Measurements from ENCODE around the gene DAB2IP. TPM values are rescaled to one million over a fixed set of nuclear protein-coding genes. Genes with fewer than 3 reads are reported as not detected.

Gene DAB2IP
- total and polyA plus RNA-seq, 2 of the 4 experiments (the other 2 are of a cell fraction), result 5.6 to 17.2 TPM

DNA sequence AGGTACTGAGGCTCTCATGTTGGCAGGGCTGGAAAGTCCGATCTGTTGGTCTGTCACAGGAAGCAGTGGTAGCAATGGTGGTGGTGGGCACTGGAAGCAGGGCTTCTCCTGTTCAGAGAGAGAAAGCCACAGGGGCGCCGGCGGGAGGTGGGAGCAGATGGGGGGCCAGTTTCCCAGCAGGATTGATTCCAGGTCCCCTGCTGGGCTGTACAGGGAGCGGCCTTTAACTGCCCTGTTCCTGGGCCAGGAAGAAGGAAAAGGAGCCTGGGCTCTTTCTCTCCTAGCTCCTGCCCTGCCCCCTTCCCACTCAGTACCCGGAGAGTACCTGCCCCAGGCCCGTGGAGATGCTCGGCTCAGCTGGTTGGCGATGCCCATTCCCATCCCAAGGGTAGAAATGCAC, 2.6 kb upstream of the DAB2IP start:
- Histone ChIP-seq H2AFZ (replicated peaks; ENCODE audit: low read length, poor library complexity) (no peak overlapping the region), H3K4me2 (ENCODE audit: low read depth, low read length) (no peak overlapping the region), H3K27me3 (ENCODE audit: control insufficient read depth, insufficient read depth, low read length) (peaks cover 10% of the 10 kb centered on the region), H3K27ac (ENCODE audit: insufficient read depth, low read length) (no peak overlapping the region), H2AK9ac (replicated peaks; ENCODE audit: low read depth, low read length, poor library complexity) (no peak overlapping the region), H4K20me1 (ENCODE audit: insufficient read depth, low read length) (peaks cover 22% of the 10 kb centered on the region), H3K14ac (replicated peaks; ENCODE audit: low read depth, low read length) (no peak overlapping the region), H2BK15ac (ENCODE audit: low read depth, low read length) (no peak overlapping the region), H2BK5ac (ENCODE audit: low read depth, low read length, poor library complexity, severe bottlenecking) (no peak overlapping the region), H2BK120ac (ENCODE audit: low read depth, low read length) (no peak overlapping the region), H3K9ac (ENCODE audit: low read depth, low read length) (no peak overlapping the region), H4K91ac (ENCODE audit: insufficient read depth, low read depth, low read length) (no peak overlapping the region), H3K4me1 (ENCODE audit: control insufficient read depth, insufficient read depth, low read length) (peaks cover 9% of the 10 kb centered on the region; the same call in 1 of the 2 replicates), H3K23ac (ENCODE audit: low read depth, low read length) (no peak overlapping the region), H3K9me3 (ENCODE audit: control insufficient read depth, insufficient read depth, low read length) (no peaks in the 10 kb centered on the region), H2BK20ac (ENCODE audit: low read depth, low read length) (no peak overlapping the region), H3K79me1 (ENCODE audit: low read depth in 1 of 2, low read length in 2 of 2) (peaks cover 0 to 14% of the 10 kb centered on the region in 2 experiments; a peak in 1 of 4 replicates), H4K5ac (ENCODE audit: low read depth, low read length) (no peak overlapping the region), H4K8ac (ENCODE audit: low read depth in 2 of 2, low read length in 2 of 2) (no peak overlapping the region), H3K56ac (ENCODE audit: extremely low read depth, insufficient read depth, low read length) (no peak overlapping the region), H3K9me1 (ENCODE audit: insufficient read depth, low read length) (peaks cover 3% of the 10 kb centered on the region; the same call in 1 of the 2 replicates), H3K36me3 (ENCODE audit: control insufficient read depth, insufficient read depth, low read length) (no peaks in the 10 kb centered on the region), H3K18ac (ENCODE audit: low read depth, low read length) (no peak overlapping the region), H3K4ac (ENCODE audit: low read depth, low read length) (no peak overlapping the region), H3K4me3 (ENCODE audit: insufficient read depth, low read depth, low read length) (no peak overlapping the region), H2AK5ac (ENCODE audit: low read depth, low read length) (no peak overlapping the region)
- no peak for TF ChIP-seq RFX5 (IDR thresholded peaks at IDR 0.05; ENCODE audit: low read depth, low read length)
- no peak for TF ChIP-seq SMC3 (IDR thresholded peaks at IDR 0.05; ENCODE audit: low read depth, low read length)
- no peak for TF ChIP-seq NFE2L2 (IDR thresholded peaks at IDR 0.05; ENCODE audit: low read depth, low read length)
- no peak for TF ChIP-seq MAZ (IDR thresholded peaks at IDR 0.05; ENCODE audit: borderline replicate concordance, low read depth, low read length)
- TF ChIP-seq BHLHE40 (IDR thresholded peaks at IDR 0.05; ENCODE audit: low read depth, low read length), result no peak
- intact Hi-C loops (cut with micrococcal nuclease), result no loop called here
- no TSS peak for BruUV-seq (replicated peaks)
- CTCF ChIA-PET, result no interaction called here
- POLR2A ChIA-PET (ENCODE audit: unreplicated experiment), result no interaction called here
- 80% methylated on average over 3 of the region's 9 CpGs; no CpG with 5 or more reads in 1 of the 2 experiments for WGBS, 2 experiments (ENCODE audit: extremely low coverage in 2 of 2, insufficient read length in 1 of 2)
- no peak for ATAC-seq (ENCODE audit: low read depth)
- dilution Hi-C loops (cut with HindIII; ENCODE audit: low sequenced_read_pairs, unreplicated experiment), result no loop called here
- DNase-seq, result no peak
- in situ Hi-C loops (cut with MboI; ENCODE audit: low sequenced_read_pairs), result no loop called here
